WERI-Rb-1 (cell line): ENCODE data around the gene USP51.
"Not testable (repeated sequence)": the region's sequence is repeated elsewhere in the genome, so short reads cannot be mapped to it uniquely, and the experiment has no call there.

Experiments
- DNase-seq: peaks from one replicate; pipeline ENCODE4 v3.0.0-alpha.2; 2020
- H3K27ac ChIP-seq: fragments of 250-450 bp; sonication (Bioruptor Pico); 2 replicates; pipeline ENCODE4 v1.5.1; 2020; ENCODE audit warnings: mild to moderate bottlenecking, moderate library complexity
- H3K27me3 ChIP-seq: fragments of 250-450 bp; sonication (Bioruptor Pico); 2 replicates; pipeline ENCODE4 v1.5.1; 2021; ENCODE audit warnings: mild to moderate bottlenecking, low read depth, moderate library complexity; ENCODE audit not compliant: insufficient read depth, severe bottlenecking
- H3K36me3 ChIP-seq: fragments of 250-450 bp; sonication (Bioruptor Pico); 2 replicates; pipeline ENCODE4 v1.5.1; 2020; ENCODE audit warnings: mild to moderate bottlenecking, moderate library complexity
- H3K4me3 ChIP-seq: 2 replicates; pipeline ENCODE4 v1.5.1; 2011; ENCODE audit warnings: low read depth, mild to moderate bottlenecking, control low read depth, low read length
- H3K9me3 ChIP-seq: fragments of 250-450 bp; sonication (Bioruptor Pico); 2 replicates; pipeline ENCODE4 v1.5.1; 2021; ENCODE audit warnings: mild to moderate bottlenecking, moderate library complexity; ENCODE audit not compliant: severe bottlenecking
- CTCF ChIP-seq: IDR thresholded peaks from 2 replicates; pipeline ENCODE4 v1.5.1; 2011; ENCODE audit warnings: low read depth, mild to moderate bottlenecking, control low read depth, inconsistent platforms, low read length

Gene USP51

DNA sequence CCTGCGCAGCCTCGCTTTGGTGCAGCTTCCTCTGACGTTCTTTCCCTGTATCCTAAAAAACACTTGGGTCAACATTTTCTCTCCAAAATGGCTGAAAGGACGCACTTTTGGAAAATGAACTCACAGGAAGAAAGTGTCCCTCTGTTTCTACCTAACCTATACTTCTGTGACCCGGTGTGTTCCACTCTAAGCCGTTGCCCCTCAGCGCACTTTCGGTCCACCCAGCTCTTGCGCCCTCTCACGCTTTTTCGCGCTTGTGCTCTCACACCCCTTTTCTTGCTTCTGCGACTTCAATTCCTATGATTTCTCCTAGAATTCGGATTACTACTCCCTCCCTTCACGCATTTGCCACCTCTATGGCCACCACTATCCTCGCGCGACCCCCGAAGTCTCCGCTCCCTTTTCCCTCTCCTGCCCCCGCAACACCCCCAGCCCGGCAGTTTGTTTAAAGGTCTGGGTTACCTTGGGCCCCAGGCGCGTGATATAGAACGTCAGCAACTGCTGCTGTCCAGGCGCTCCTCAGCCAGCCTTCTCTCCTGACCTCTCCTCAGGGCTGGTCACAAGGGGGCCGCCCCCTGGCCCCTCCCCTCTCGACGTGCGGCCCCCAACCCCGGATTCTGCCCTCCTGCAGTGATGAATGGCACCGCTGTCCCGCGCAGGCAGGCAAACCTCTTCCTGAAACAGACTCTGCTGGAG lies at the start of gene USP51:
Gene USP51, minus strand, starts transcription at position 535 of the 696 bp plus-strand sequence. CDS start 909 bp downstream, outside the sequence.
- Histone ChIP-seq H3K27me3 (peaks cover 25% of the 10 kb centered on the region), H3K36me3 (no peaks in the 10 kb centered on the region), H3K27ac (peak within 1 kb of the TSS; percentile 82), H3K9me3 (no peaks in the 10 kb centered on the region), H3K4me3 (peak within 1 kb of the TSS; percentile 60)
- TF ChIP-seq CTCF, result no peak
- DNase-seq, result peak; percentile 39

- peak; percentile 26; the same call in 1 of the 2 replicates for TF ChIP-seq CTCF
- peak; percentile 26 for DNase-seq
- H3K27me3 ChIP-seq, result peaks cover 24% of the 10 kb centered on the region
- no peak overlapping the region for H3K4me3 ChIP-seq
- no peaks in the 10 kb centered on the region for H3K36me3 ChIP-seq
- H3K9me3 ChIP-seq, result no peaks in the 10 kb centered on the region
- no peak overlapping the region for H3K27ac ChIP-seq
These were observed 34.8 kb upstream of the USP51 start for GRCh38 chrX:55524487-55524886.

DNA sequence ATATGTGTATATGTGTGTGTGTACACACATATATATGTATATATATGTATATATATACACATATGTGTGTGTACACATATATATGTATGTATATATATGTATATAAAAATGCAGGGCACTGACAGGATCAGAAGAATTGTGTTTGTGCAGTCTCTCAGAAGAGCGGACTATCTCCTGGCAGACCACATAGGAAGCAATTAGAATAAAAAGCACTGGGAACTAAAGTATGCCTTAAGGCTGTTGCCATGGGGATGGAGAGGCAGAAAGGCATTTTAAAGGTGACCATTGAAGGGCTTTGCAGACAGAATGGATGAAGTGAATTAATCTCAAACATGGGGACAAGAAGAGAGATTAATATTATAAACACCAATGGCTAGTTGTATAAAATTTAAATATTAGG lies 33.7 kb upstream of the USP51 start:
- peaks cover 17% of the 10 kb centered on the region for H3K27me3 ChIP-seq
- no peak for TF ChIP-seq CTCF
- no peaks in the 10 kb centered on the region for H3K36me3 ChIP-seq
- no peak overlapping the region for H3K4me3 ChIP-seq
- no peak overlapping the region for H3K27ac ChIP-seq
- no peaks in the 10 kb centered on the region for H3K9me3 ChIP-seq
- no peak for DNase-seq

- TF ChIP-seq CTCF, result no peak
- no peaks in the 10 kb centered on the region for H3K36me3 ChIP-seq
- no peak overlapping the region for H3K27ac ChIP-seq
- no peak for DNase-seq
- H3K9me3 ChIP-seq, result no peaks in the 10 kb centered on the region
- peaks cover 16% of the 10 kb centered on the region for H3K27me3 ChIP-seq
- H3K4me3 ChIP-seq, result no peak overlapping the region
These were observed 33.1 kb upstream of the USP51 start for GRCh38 chrX:55522596-55523276.

- H3K9me3 ChIP-seq, result no peaks in the 10 kb centered on the region
- no peak for TF ChIP-seq CTCF
- no peak for DNase-seq
- H3K27me3 ChIP-seq, result peaks cover 7% of the 10 kb centered on the region
- H3K27ac ChIP-seq, result no peak overlapping the region
- H3K4me3 ChIP-seq, result no peak overlapping the region
- H3K36me3 ChIP-seq, result no peaks in the 10 kb centered on the region
These were observed 32.0 kb upstream of the USP51 start for GRCh38 chrX:55521687-55522086.

DNA sequence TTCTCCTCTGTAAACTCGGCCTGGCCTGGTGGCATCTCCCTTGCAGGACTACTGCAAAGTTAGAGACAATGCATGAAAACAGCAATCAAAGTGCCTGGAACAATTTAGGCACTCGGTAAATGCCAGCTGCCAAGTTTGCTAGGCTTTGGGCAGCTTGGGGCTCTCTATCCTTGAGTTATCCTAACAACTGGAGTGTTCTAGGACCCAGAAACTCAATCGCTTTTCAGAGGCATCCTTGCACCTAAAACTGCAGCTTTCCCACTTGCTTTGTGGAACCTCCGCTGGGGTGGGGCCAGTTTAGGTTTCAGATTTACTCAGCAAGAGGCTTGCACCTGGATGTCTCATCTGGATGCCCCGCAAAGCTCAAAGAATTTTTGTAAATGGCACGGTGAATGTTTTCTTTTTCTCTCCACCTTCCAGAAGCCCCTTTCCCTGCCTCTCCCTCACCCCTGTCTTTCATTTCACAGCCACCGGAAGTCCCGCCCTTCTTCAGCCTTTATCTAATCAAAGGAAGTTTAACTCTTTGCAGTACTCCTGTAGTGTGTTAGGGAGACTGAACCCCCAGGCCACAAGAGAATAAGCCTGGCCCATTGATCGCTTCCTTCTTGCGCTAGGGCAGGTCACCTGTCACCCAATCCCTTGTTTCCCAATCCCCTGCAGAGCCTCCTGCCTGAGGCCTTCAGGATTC lies 27.3 kb upstream of the USP51 start:
- not testable (repeated sequence) for H3K9me3 ChIP-seq

DNA sequence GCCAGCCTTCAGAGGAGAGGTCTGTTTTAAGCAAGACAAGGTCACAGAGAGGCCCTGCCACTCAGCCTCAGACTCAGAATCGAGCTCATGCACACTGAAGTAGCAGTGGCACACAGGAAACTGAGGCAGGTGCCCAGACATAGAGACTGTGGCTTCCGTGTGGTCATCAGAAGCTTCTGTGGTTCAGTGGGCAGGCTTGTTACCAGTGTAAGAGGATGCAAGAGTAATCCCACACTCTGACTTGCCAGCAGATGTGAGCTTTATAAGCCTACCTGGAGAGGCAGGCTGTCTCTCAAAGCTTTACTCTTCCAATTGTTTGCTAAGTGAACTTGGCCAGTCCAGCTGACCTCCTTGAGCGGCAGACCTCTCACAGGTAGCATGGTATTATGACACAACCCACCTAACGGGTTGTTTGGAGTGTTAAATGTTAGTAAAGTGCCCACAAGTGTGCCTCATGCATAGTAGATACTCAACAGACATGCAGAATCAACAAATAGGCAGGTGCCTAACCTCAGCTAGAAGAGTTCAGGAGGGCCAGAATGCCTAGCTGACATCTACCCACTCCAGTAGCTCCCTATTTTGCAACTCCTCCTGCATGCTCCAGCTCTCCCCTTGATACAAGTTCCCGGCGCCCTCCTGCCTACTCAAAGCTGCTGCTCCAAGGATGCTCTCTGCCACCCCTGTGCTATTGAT lies 23.5 kb upstream of the USP51 start:
- not testable (repeated sequence) for H3K9me3 ChIP-seq, DNase-seq, H3K27ac ChIP-seq

More for the DNA sequence above, 27.3 kb upstream of the USP51 start:
- not testable (repeated sequence) for H3K36me3 ChIP-seq, DNase-seq, H3K27ac ChIP-seq, H3K27me3 ChIP-seq, H3K4me3 ChIP-seq

DNA sequence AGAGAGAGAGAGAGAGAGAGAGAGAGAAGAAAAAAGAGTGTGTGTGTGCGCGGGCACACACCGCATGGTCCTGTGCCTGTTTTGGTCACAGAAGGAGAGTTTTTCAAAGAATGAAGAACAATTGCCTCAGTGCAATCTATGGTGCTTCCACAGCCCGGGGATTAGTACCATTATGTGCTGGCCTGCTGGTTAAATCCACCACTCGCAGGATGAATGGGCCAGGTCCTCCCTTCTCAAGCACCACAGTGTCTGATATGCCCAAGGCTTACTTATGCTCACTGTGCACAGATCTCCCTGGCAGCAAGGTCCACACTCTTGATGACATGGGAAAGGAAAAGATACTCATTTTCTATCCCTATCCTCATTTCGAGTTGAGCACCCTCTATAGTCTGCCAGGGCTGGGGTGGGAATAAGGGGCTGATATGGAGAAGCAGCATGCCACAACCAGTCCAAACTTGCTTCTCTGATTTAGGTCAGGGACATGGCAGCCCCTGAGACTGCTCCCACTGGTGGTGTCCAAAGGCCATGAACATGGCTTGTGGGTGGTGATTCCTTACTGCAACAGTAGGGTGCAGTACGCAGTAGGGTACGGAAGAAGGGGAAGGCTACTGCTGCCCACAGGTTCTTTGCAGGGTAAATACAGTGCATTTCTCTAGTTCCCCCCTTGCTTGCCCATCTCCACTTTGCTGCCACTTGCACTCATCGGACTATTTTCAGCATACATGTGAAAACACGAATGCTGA lies 18.9 kb upstream of the USP51 start:
- H3K9me3 ChIP-seq, H3K4me3 ChIP-seq, H3K36me3 ChIP-seq, DNase-seq, H3K27me3 ChIP-seq, H3K27ac ChIP-seq: not testable (repeated sequence)

More for the DNA sequence above, 23.5 kb upstream of the USP51 start:
- not testable (repeated sequence) for H3K27me3 ChIP-seq, H3K36me3 ChIP-seq, H3K4me3 ChIP-seq
